Mesenchymal stem cell (in vitro differentiated cells and primary cell): ENCODE measurements around the gene BGLAP.

Source experiments
- DNase-seq: peaks from one replicate; pipeline ENCODE4 v3.0.0-alpha.2; 2013
- H2AFZ ChIP-seq: one replicate; pipeline ENCODE4 v1.6.1; 2013; ENCODE audit warnings: low read depth, mild to moderate bottlenecking, control low read depth, inconsistent platforms, low read length, moderate library complexity
- H2AK5ac ChIP-seq: 2 replicates; pipeline ENCODE4 v1.6.1; 2013; ENCODE audit warnings: low read length, moderate library complexity, mild to moderate bottlenecking, inconsistent platforms; ENCODE audit not compliant: severe bottlenecking
- H2BK120ac ChIP-seq: one replicate; pipeline ENCODE4 v1.6.1; 2013; ENCODE audit warnings: low read depth, mild to moderate bottlenecking, inconsistent platforms, low read length, moderate library complexity
- H2BK12ac ChIP-seq, 2 experiments: one replicate each; pipeline ENCODE4 v1.6.1; 2013; ENCODE audit warnings: inconsistent platforms in 2 of 2, low read length in 2 of 2, mild to moderate bottlenecking in 2 of 2, moderate library complexity in 2 of 2, control low read depth in 1 of 2
- H2BK15ac ChIP-seq: one replicate; pipeline ENCODE4 v1.6.1; 2013; ENCODE audit warnings: mild to moderate bottlenecking, low read depth, inconsistent platforms; ENCODE audit not compliant: poor library complexity, severe bottlenecking
- H2BK5ac ChIP-seq: 2 replicates; pipeline ENCODE4 v1.6.1; 2013; ENCODE audit warnings: low read depth, mild to moderate bottlenecking, low read length, control low read depth, inconsistent platforms; ENCODE audit not compliant: poor library complexity, severe bottlenecking
- H3K14ac ChIP-seq, 2 experiments: one replicate each; pipeline ENCODE4 v1.6.1; 2013; ENCODE audit warnings: inconsistent platforms in 2 of 2, low read length in 2 of 2, control low read depth in 1 of 2, mild to moderate bottlenecking in 1 of 2, moderate library complexity in 1 of 2
- H3K18ac ChIP-seq, 2 experiments: one replicate each; pipeline ENCODE4 v1.6.1; 2013; ENCODE audit warnings: inconsistent platforms in 2 of 2, low read length in 2 of 2, control low read depth in 1 of 2, low read depth in 1 of 2, mild to moderate bottlenecking in 1 of 2
- H3K23ac ChIP-seq, 2 experiments: one replicate each; pipeline ENCODE4 v1.6.1; 2013; ENCODE audit warnings: inconsistent platforms in 2 of 2, low read length in 2 of 2, mild to moderate bottlenecking in 2 of 2, moderate library complexity in 2 of 2, control low read depth in 1 of 2
- H3K27ac ChIP-seq: 2 replicates; pipeline ENCODE4 v1.5.1; 2013; ENCODE audit warnings: mild to moderate bottlenecking, moderate library complexity, low read length, control low read depth, inconsistent platforms; ENCODE audit not compliant: poor library complexity, severe bottlenecking
- H3K27me3 ChIP-seq, 2 experiments: 2 replicates each; pipeline versions ENCODE4 v1.6.1 to v1.7.0; 2013; ENCODE audit warnings: low read length in 2 of 2, mild to moderate bottlenecking in 2 of 2, moderate library complexity in 2 of 2, control low read depth in 1 of 2, inconsistent platforms in 1 of 2; ENCODE audit not compliant: control insufficient read depth in 1 of 2, insufficient read depth in 1 of 2
- H3K36me3 ChIP-seq, 2 experiments: 2 replicates each; pipeline versions ENCODE4 v1.6.1 to v1.7.0; 2013; ENCODE audit warnings: low read length in 2 of 2, control low read depth in 1 of 2, inconsistent platforms in 1 of 2, low read depth in 1 of 2, mild to moderate bottlenecking in 1 of 2; ENCODE audit not compliant: insufficient read depth in 2 of 2, control insufficient read depth in 1 of 2
- H3K4ac ChIP-seq, 2 experiments: one replicate each; pipeline ENCODE4 v1.6.1; 2013; ENCODE audit warnings: inconsistent platforms in 2 of 2, low read length in 2 of 2, mild to moderate bottlenecking in 2 of 2, moderate library complexity in 2 of 2, control low read depth in 1 of 2, low read depth in 1 of 2
- H3K4me1 ChIP-seq: 2 replicates; pipeline ENCODE4 v1.6.1; 2013; ENCODE audit warnings: low read depth, low read length, control low read depth; ENCODE audit not compliant: control insufficient read depth, insufficient read depth
- H3K4me2 ChIP-seq: 2 replicates; pipeline ENCODE4 v1.6.1; 2013; ENCODE audit warnings: low read length, mild to moderate bottlenecking, inconsistent platforms; ENCODE audit not compliant: poor library complexity, severe bottlenecking
- H3K4me3 ChIP-seq, 2 experiments: 2 replicates each; pipeline versions ENCODE4 v1.5.1 to v1.7.0; 2013; ENCODE audit warnings: low read length in 2 of 2, mild to moderate bottlenecking in 2 of 2, control low read depth in 1 of 2, low read depth in 1 of 2; ENCODE audit not compliant: insufficient read depth in 1 of 2
- H3K79me1 ChIP-seq: replicated peaks from 2 replicates; pipeline ENCODE4 v1.6.1; 2013; ENCODE audit warnings: mild to moderate bottlenecking, control low read depth, low read length, inconsistent platforms; ENCODE audit not compliant: poor library complexity, severe bottlenecking
- H3K9ac ChIP-seq: 2 replicates; pipeline ENCODE4 v1.7.0; 2013; ENCODE audit warnings: mild to moderate bottlenecking, low read length, moderate library complexity
- H3K9me3 ChIP-seq: 2 replicates; pipeline ENCODE4 v1.7.0; 2013; ENCODE audit warnings: mild to moderate bottlenecking, low read length; ENCODE audit not compliant: control insufficient read depth
- H4K8ac ChIP-seq: one replicate; pipeline ENCODE4 v1.6.1; 2013; ENCODE audit warnings: inconsistent platforms, mild to moderate bottlenecking, low read length, moderate library complexity
- H4K91ac ChIP-seq: one replicate; pipeline ENCODE4 v1.6.1; 2013; ENCODE audit warnings: mild to moderate bottlenecking, low read length, inconsistent platforms
- WGBS: methylation state at CpG from one replicate; pipeline ENCODE4 v1.1.7; 2013; ENCODE audit warnings: mixed read lengths; 5-methylcytosine and 5-hydroxymethylcytosine counted together

BGLAP gene

GRCh38 chr1:156251527-156251926 is 9.5 kb downstream of the BGLAP start:
- Histone ChIP-seq H4K8ac (no peak overlapping the region), H3K36me3 (peaks cover 70 to 81% of the 10 kb centered on the region in 2 experiments), H3K18ac (no peak overlapping the region), H2AFZ (no peak overlapping the region), H3K27ac (no peak overlapping the region), H2BK12ac (no peak overlapping the region), H2BK15ac (no peak overlapping the region), H3K27me3 (peaks cover 0 to 6% of the 10 kb centered on the region in 2 experiments), H3K4me1 (no peaks in the 10 kb centered on the region), H3K9me3 (no peaks in the 10 kb centered on the region), H2AK5ac (no peak overlapping the region), H3K4me2 (no peak overlapping the region), H3K9ac (no peak overlapping the region), H4K91ac (no peak overlapping the region), H2BK120ac (no peak overlapping the region), H3K23ac (no peak overlapping the region), H3K14ac (no peak overlapping the region), H3K4ac (no peak overlapping the region), H3K79me1 (peaks cover 7% of the 10 kb centered on the region), H3K4me3 (no peak overlapping the region), H2BK5ac (no peak overlapping the region)
- no peak for DNase-seq
- 12% methylated on average over 3 of the region's 3 CpGs for WGBS

GRCh38 chr1:156253634-156254033 is 11.7 kb downstream of the BGLAP start:
- H3K79me1 ChIP-seq = peaks cover 20% of the 10 kb centered on the region
- H3K18ac ChIP-seq = no peak overlapping the region
- no peak overlapping the region for H3K4me2 ChIP-seq
- H4K91ac ChIP-seq = no peak overlapping the region
- no peak overlapping the region for H2BK5ac ChIP-seq
- no peaks in the 10 kb centered on the region for H3K4me1 ChIP-seq
- H3K4me3 ChIP-seq = no peak overlapping the region
- H3K9me3 ChIP-seq = no peaks in the 10 kb centered on the region
- no peak for DNase-seq
- no peak overlapping the region for H2BK120ac ChIP-seq
- H4K8ac ChIP-seq = no peak overlapping the region
- H2BK12ac ChIP-seq = no peak overlapping the region
- no peak overlapping the region for H3K14ac ChIP-seq
- peaks cover 89 to 90% of the 10 kb centered on the region in 2 experiments for H3K36me3 ChIP-seq
- H3K23ac ChIP-seq = no peak overlapping the region
- H2AFZ ChIP-seq = no peak overlapping the region
- H3K4ac ChIP-seq = no peak overlapping the region
- H3K27me3 ChIP-seq = no peaks in the 10 kb centered on the region
- 92% methylated on average over 3 of the region's 3 CpGs for WGBS
- H3K27ac ChIP-seq = no peak overlapping the region
- no peak overlapping the region for H2AK5ac ChIP-seq
- no peak overlapping the region for H3K9ac ChIP-seq
- no peak overlapping the region for H2BK15ac ChIP-seq

GRCh38 chr1:156257711-156258110 is 15.7 kb downstream of the BGLAP start:
- no peak overlapping the region for H2AFZ ChIP-seq
- no peak overlapping the region for H4K8ac ChIP-seq
- no peak overlapping the region for H2BK12ac ChIP-seq
- no peak overlapping the region for H2AK5ac ChIP-seq
- H3K79me1 ChIP-seq = peaks cover 32% of the 10 kb centered on the region
- H3K27me3 ChIP-seq = no peaks in the 10 kb centered on the region
- no peak for DNase-seq
- peaks cover 85 to 87% of the 10 kb centered on the region in 2 experiments for H3K36me3 ChIP-seq
- H3K14ac ChIP-seq = no peak overlapping the region
- no peak overlapping the region for H3K4ac ChIP-seq
- H3K9me3 ChIP-seq = no peaks in the 10 kb centered on the region
- no peak overlapping the region for H4K91ac ChIP-seq
- H2BK15ac ChIP-seq = no peak overlapping the region
- H2BK5ac ChIP-seq = no peak overlapping the region
- no peak overlapping the region for H3K4me2 ChIP-seq
- no peak overlapping the region for H3K4me3 ChIP-seq
- no peak overlapping the region for H2BK120ac ChIP-seq
- H3K18ac ChIP-seq = no peak overlapping the region
- no peak overlapping the region for H3K27ac ChIP-seq
- H3K9ac ChIP-seq = no peak overlapping the region
- no peaks in the 10 kb centered on the region for H3K4me1 ChIP-seq
- H3K23ac ChIP-seq = no peak overlapping the region
- WGBS = 98% methylated on average over 2 of the region's 2 CpGs

GRCh38 chr1:156258859-156259258 is 16.9 kb downstream of the BGLAP start:
- no peak overlapping the region for H2BK5ac ChIP-seq
- peaks cover 31% of the 10 kb centered on the region for H3K79me1 ChIP-seq
- H2BK120ac ChIP-seq = no peak overlapping the region
- no peak overlapping the region for H3K4ac ChIP-seq
- H2AFZ ChIP-seq = no peak overlapping the region
- no peak overlapping the region for H3K18ac ChIP-seq
- H3K27me3 ChIP-seq = no peaks in the 10 kb centered on the region
- H3K9me3 ChIP-seq = no peaks in the 10 kb centered on the region
- no peak overlapping the region for H3K14ac ChIP-seq
- no peak overlapping the region for H4K91ac ChIP-seq
- no peak overlapping the region for H3K4me2 ChIP-seq
- H3K27ac ChIP-seq = no peak overlapping the region
- WGBS = 99% methylated on average over 6 of the region's 8 CpGs
- no peak overlapping the region for H2BK12ac ChIP-seq
- no peak overlapping the region for H3K9ac ChIP-seq
- H2AK5ac ChIP-seq = no peak overlapping the region
- no peak for DNase-seq
- H3K4me3 ChIP-seq = no peak overlapping the region
- peaks cover 83 to 84% of the 10 kb centered on the region in 2 experiments for H3K36me3 ChIP-seq
- H3K4me1 ChIP-seq = no peaks in the 10 kb centered on the region
- no peak overlapping the region for H2BK15ac ChIP-seq
- no peak overlapping the region for H4K8ac ChIP-seq
- no peak overlapping the region for H3K23ac ChIP-seq
